Left lung (tissue), 10 donors: Measurements from ENCODE around the gene B4GALNT1. TPM values are rescaled to one million over a fixed set of nuclear protein-coding genes. Genes with fewer than 3 reads are reported as not detected.

Experiments used
- ATAC-seq: fragments of 200-7000 bp; cut with Tn5 transposase; one replicate; pipeline ENCODE4 v1.9.1; 2020; ENCODE audit warnings: moderate library complexity
- DNase-seq, 4 donors: peaks; one replicate each; pipeline ENCODE4 v3.0.0-alpha.2; 2013 to 2020
- H3K27ac ChIP-seq, 2 donors: fragments of 200-600 bp; sonication (generic) in 1 of 2; one replicate each; pipeline versions ENCODE4 v1.5.0 to v1.8.0; 2020 to 2021
- H3K27me3 ChIP-seq, 2 donors: fragments of 200-600 bp; sonication (generic) in 1 of 2; one replicate each; pipeline versions ENCODE4 v1.5.0 to v1.8.0; 2020 to 2021
- H3K36me3 ChIP-seq, 2 donors: fragments of 200-600 bp; sonication (generic) in 1 of 2; one replicate each; pipeline versions ENCODE4 v1.5.0 to v1.8.0; 2020 to 2021
- H3K4me1 ChIP-seq, 2 donors: fragments of 200-600 bp; one replicate each; pipeline ENCODE4 v1.8.0; 2021
- H3K4me3 ChIP-seq, 2 donors: fragments of 200-600 bp; sonication (generic) in 1 of 2; one replicate each; pipeline versions ENCODE4 v1.5.0 to v1.8.0; 2020 to 2021; ENCODE audit warnings: mild to moderate bottlenecking in 1 of 2
- H3K9me3 ChIP-seq, 2 donors: fragments of 200-600 bp; sonication (generic) in 1 of 2; one replicate each; pipeline versions ENCODE4 v1.5.0 to v1.8.0; 2020 to 2021
- CTCF ChIP-seq, 2 donors: fragments of 200-600 bp; sonication (generic) in 1 of 2; IDR thresholded peaks; one replicate each; pipeline versions ENCODE4 v1.5.0 to v1.8.0; 2021; ENCODE audit warnings: antibody characterized with exemption in 2 of 2
- intact Hi-C, 2 donors: fragments of 100-400 bp; cut with DNase I; formaldehyde crosslinking; loops; one replicate each; pipeline versions ENCODE4 v1.11.2 to v1.14.2; 2022
- polyA plus RNA-seq, 6 donors: library from polyadenylated mRNA; unstranded; fragments of 120-200 nt; gene quantifications; one replicate each; pipeline ENCODE4 v1.2.1, GENCODE V29; 2013; ENCODE audit not compliant: insufficient read length in 6 of 6
- total RNA-seq, 2 donors: library from RNA; stranded (reverse); fragmentation: NEBNext Ultra II Directional; extraction: Animal tissue kit (Norgen Biotek cat#: 25700); gene quantifications; one replicate each; pipeline ENCODE4 v1.2.1, GENCODE V29; 2021
- donor health status: DM: no; HTN: yes; CAD: no.
- donor health status: DM: no; HTN: no; CAD: no.

The B4GALNT1 gene
- total and polyA plus RNA-seq, 8 donors, result 0.78 to 3.8 (median 1.4) TPM

GRCh38 chr12:57631566-57632072 lies 1.4 kb downstream of the B4GALNT1 start:
- DNase-seq (no peak), ATAC-seq (no peak)
- peak overlapping the region in 1 of 2 donors; percentile 41 for H3K4me3 ChIP-seq
- intact Hi-C loops, result no loop called here
- TF ChIP-seq CTCF (IDR thresholded peaks at IDR 0.05), result no peak
- H3K36me3 ChIP-seq, result no peaks in the 10 kb centered on the region
- H3K27ac ChIP-seq, result no peak overlapping the region
- H3K4me1 ChIP-seq, result peaks cover 9 to 31% of the 10 kb centered on the region in 2 donors
- peaks cover 52 to 98% of the 10 kb centered on the region in 2 donors for H3K27me3 ChIP-seq
- no peaks in the 10 kb centered on the region for H3K9me3 ChIP-seq

DNA sequence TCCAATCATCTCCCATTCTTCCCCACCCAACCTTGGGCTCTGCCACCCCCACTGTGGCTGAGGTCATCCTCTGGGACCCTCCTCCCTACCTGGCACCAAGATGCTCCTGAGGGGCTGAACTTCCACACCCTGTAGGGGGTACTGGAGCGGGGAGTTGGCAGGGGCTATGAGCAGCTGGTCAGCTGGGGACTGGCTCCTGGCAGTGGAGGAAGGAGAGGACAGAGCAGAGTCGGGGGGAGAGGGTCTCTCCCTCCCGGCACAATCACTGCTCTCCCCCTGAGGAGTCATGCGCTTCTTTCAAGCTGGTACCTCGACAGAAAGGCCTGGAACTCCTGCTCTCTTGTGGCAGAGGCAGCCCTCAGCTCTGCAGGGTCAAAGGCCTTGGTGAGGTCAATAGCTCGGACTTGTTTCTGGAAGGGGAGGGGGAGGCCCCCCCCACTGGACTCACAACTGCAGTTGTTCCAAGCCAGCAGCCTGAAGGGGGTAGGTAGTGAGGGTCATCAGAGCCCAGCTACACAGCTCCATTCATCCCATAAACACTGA lies 2.0 kb downstream of the B4GALNT1 start:
- DNase-seq, result no peak
- Histone ChIP-seq H3K36me3 (no peaks in the 10 kb centered on the region), H3K9me3 (no peaks in the 10 kb centered on the region), H3K4me3 (no peak overlapping the region), H3K27ac (no peak overlapping the region), H3K4me1 (peaks cover 9 to 31% of the 10 kb centered on the region in 2 donors), H3K27me3 (peaks cover 58 to 98% of the 10 kb centered on the region in 2 donors)
- no peak for TF ChIP-seq CTCF (IDR thresholded peaks at IDR 0.05)
- intact Hi-C loops, result no loop called here
- ATAC-seq, result no peak

- peaks cover 9 to 31% of the 10 kb centered on the region in 2 donors for H3K4me1 ChIP-seq
- no peak for DNase-seq
- no peak overlapping the region for H3K27ac ChIP-seq
- H3K4me3 ChIP-seq, result no peak overlapping the region
- no peaks in the 10 kb centered on the region for H3K9me3 ChIP-seq
- H3K27me3 ChIP-seq, result peaks cover 66 to 99% of the 10 kb centered on the region in 2 donors
- ATAC-seq, result no peak
- TF ChIP-seq CTCF (IDR thresholded peaks at IDR 0.05), result no peak
- intact Hi-C loops, result no loop called here
- H3K36me3 ChIP-seq, result no peaks in the 10 kb centered on the region
Measured at GRCh38 chr12:57629897-57630471, 3.0 kb downstream of the B4GALNT1 start.

DNA sequence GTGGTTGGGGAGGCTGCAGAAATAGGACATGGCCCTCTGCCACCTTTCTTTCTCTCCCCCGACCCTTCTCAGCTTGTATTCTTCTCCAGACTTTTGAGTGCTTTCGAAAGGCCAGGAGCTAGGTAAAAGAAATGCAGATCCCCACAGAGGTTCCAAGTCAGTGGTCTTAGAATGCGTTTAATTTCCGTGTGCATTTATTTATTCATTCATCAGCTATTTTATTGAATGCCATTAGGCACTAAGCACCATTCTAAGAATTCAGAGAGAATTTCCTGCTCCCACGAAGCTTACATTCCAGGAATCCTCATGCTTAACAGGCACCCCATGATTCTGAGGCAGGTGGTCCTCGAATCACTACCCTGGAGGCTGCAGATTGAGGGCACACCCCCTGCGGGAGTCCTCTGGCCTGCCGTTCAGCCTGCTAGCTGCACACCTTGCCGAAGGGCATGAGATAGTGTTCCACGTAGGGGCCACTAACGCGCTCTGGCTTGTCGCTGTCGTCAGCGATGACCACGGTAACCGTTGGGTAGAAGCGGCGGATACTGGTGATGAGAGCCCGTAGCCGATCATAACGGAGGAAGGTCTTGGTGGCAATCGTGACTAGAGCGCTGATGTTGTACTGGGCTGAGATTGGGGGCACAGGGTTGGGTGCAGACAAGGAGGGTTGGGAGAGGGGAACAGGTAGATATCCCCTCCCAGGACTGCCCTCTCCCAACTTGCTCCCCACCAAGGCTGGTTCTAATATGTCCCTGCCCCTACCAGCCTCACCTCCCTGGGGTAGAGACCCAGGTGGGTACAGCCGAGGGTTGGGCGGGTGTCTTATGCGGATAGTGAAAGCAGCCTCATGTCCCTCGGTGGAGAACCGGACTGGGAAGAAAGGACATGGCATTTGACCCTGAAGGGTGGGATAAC lies 4.5 kb downstream of the B4GALNT1 start:
- H3K4me3 ChIP-seq, result no peak overlapping the region
- TF ChIP-seq CTCF (IDR thresholded peaks at IDR 0.05), result no peak
- no peaks in the 10 kb centered on the region for H3K9me3 ChIP-seq
- no peak overlapping the region for H3K27ac ChIP-seq
- H3K4me1 ChIP-seq, result peaks cover 9 to 31% of the 10 kb centered on the region in 2 donors
- intact Hi-C loops, result no loop called here
- no peak for ATAC-seq
- peaks cover 66 to 100% of the 10 kb centered on the region in 2 donors for H3K27me3 ChIP-seq
- DNase-seq, result no peak
- H3K36me3 ChIP-seq, result no peaks in the 10 kb centered on the region
